Breast epithelium (tissue), 3 donors: ENCODE results near the gene GPR107.

Experiments used
- CTCF ChIP-seq, 3 donors: fragments of 450-650 bp; IDR thresholded peaks; one replicate each; pipeline ENCODE4 v1.5.1; 2016 to 2017; ENCODE audit warnings: antibody characterized with exemption in 3 of 3, mild to moderate bottlenecking in 3 of 3, moderate library complexity in 3 of 3
- POLR2A ChIP-seq: fragments of 450-650 bp; IDR thresholded peaks from one replicate; pipeline ENCODE4 v1.6.1; 2016; ENCODE audit warnings: antibody characterized with exemption, mild to moderate bottlenecking, moderate library complexity
- POLR2AphosphoS5 ChIP-seq, 3 donors: sonication (generic); formaldehyde crosslinking; IDR thresholded peaks; one replicate each; pipeline ENCODE4 v1.6.1; 2017; ENCODE audit warnings: antibody characterized with exemption in 3 of 3

GRCh38 chr9:130053109-130053503 lies 600 bp upstream of the GPR107 start:
- TF ChIP-seq CTCF (IDR thresholded peaks at IDR 0.05) (no peak), POLR2A (no peak), POLR2AphosphoS5 (IDR thresholded peaks at IDR 0.05) (no peak)
